HG03558 (cell line): ENCODE results near the gene PTPRN2.

Experiments
- ATAC-seq: cut with Tn5 transposase; IDR thresholded peaks from one replicate; pipeline ENCODE4 v1.9.1; 2021; ENCODE audit warnings: moderate number of reproducible peaks; ENCODE audit not compliant: unreplicated experiment; ENCODE audit errors: extremely low read depth

Gene PTPRN2

DNA sequence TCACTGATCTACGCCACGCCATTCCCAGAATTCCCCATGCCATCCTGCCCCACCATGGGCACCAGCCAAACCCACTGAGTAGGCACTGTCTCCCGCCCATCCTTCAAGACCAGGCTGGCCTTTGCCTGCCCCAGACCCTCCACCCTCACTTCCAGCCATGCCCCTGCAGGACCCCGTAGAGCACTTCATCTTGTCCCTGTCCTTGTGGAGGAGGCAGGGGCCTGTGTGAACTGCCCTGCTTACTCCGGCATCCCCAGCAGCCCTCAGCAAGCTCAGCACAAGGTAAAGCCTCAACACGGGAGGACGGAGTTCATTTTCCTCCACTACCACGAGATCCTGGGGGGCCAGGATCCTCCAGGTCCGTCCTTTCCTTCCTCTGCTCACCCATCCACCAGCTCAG, 577.7 kb downstream of the PTPRN2 start:
- ATAC-seq: no peak

DNA sequence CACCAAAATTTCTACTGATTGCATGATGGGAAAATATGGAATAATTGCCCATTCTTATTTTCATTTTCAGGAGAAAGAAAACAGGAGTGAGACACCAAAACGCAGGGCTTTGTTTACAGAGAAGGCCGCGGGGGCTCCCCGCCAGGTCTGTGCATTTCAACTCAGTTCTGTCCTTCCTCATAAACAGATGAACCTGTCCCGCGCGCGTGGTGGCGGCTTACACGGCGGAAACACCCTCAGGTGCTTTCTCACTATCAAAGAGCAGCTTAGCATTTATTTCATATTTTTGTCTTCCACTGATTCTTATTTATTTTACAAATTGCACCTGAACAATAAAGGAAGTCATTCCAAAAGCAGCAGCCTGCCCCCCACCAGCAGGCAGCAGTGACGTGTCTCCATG, 579.4 kb downstream of the PTPRN2 start:
- ATAC-seq: no peak

DNA sequence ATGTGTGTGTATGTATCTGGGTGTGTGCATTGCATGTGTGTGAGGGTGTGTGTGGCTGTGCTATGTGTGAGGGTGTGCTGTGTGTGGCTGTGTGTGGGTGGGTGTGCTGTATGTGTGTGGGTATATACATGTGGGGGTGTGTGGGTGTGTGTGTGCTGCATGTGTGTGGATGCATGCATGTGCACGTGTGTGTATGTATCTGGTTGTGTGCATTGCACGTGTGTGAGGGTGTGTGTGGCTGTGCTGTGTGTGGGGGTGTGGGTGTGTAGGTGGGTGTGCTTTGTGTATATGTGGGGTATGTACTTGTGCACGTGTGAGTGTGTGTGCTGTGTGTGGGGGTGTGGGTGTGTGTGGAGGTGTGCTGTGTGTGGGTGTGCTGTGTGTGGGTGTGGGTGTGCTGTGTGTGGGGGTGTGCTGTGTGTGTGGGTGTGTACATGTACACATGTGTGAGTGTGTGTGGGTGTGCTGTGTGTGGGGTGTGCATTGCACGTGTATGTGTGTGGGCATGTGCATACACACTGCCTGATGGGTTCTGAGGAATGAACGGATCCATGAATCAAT, 579.8 kb downstream of the PTPRN2 start:
- ATAC-seq: no peak

DNA sequence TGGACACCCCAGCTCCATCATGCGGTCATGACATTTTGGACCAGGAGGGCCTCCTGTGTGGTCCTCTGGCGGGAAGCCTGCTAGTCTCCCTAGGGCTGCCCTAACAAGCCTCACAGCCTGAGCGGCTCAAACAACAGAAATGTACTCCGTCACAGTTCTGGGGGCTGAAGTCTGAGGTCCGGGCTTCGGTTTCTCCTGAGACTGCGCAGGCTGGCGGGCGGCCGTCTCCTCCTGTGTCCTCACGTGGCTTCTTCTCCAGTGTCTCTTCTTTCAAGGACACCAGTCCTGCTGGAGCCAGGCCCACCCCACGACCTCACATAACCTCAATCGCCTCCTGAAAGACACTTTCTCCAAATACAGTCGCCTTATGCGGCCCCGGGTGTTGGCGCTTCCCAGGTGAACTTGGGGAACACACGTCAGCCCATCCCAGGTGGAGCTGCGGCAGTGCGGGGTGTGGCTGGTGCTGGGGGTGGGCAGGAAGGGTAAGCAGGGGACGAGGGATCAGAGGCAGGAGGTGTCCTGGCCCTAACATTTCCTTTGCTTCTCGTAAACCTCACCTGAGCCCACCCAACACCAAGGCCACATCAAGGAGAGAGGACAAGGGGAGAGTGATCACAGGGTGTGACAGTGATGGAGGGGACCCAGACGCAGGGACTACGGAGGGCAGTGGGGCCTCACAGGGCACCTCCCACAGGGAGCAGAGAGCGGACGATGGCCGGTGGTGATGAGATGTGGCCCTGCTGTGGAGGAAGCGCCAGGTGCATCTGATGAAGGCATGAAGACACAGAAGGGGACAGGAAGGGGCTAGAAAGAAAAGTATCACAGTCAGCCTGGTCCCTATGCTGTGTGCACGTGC, 580.6 kb downstream of the PTPRN2 start:
- ATAC-seq: no peak

DNA sequence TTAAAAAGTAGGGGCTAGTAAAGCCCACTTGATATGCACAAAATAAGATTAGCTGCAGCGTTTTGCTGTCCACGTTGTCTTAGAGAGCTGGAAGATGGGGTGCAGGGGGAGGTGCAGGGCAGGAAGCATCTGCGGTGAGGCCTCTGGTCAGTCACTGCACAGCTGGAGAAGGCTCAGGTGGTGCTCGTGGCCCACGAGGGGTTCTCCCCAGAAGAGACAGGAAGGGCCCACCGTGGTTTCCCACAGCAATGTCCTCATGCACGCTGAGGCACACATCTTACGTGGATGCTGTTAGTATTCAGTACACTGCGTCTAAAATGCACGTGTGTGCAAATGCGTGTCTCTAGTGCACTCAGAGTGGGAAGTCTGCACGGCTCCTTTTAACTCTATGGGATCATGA, 582.1 kb downstream of the PTPRN2 start:
- no peak for ATAC-seq

DNA sequence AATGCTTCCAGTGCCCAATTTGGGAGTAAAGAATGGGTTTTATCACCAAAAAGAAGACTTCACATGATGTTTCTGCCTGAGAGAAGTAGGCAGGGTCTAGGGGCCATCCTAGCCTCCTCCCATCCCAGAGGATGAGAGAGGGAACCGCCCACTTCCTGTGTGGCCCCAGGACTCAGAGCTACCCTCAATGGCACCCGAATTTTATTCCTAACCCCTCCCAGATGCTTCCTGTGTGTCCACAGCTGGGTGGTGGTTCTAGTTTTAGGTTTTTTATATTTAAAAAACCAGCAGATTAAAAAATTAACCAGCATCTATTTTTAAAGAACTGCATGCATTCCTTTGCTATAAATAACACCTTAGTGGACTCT, 583.5 kb downstream of the PTPRN2 start:
- no peak for ATAC-seq

DNA sequence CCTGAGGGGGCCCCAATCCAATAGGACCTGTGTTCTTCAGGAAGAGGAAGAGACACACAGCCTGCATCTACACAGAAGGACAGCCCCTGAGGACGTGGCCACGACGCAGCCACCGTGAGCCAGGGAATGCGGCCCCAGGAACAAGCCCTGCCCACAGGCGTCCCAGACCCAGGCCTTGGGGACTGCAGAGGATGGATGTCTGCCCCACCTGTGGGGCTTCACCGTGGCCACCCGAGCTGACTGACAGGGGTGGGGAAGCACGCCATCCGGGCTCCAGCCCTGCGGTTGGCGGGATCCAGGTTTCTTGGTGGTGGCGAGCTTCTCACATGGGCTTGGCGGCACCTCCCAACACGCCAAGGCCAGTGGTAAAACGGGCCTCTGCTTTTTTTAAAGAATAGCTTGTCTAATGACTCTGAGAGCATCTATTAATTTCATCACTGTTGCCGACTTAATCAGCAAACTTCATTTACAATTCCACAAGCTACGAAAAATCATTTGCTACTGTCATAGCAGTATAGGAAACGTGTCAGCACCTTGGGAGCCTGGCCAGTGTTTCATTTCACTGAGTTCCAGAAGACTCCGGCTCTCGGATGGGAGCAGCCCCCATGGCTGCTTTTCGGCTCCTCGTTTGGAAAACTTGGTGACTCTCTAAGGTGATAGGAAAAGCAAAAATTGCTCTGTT, 584.0 kb downstream of the PTPRN2 start:
- no peak for ATAC-seq

DNA sequence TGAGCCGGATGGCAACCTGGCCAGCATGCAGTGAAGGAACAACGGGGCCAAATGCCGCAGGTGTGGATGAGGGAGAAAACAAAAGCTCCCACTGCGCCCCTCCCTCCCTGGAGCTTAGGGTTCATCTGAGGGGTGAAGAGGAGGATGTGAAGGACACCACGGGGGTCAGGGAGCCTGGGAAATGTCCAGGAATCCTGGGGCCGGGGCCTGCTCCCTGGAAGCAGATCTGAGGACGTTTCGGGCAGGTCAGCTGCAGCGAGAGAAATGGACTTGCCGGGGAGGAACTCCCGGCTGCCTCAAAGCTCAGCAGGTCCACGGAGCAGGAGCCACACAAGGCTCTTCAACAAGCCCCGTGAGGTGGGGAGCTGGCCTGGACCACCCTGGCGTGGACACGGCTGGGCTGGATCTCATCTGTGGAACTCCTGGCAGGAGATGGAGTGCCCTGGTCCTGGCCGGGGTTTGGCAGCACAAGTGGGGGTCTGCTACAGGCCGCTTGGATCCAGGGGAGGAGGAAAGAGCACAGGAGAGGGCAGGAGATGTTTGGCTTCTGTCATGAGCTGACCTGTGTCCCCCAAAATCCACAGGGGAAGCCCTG, 585.0 kb downstream of the PTPRN2 start:
- ATAC-seq: no peak

DNA sequence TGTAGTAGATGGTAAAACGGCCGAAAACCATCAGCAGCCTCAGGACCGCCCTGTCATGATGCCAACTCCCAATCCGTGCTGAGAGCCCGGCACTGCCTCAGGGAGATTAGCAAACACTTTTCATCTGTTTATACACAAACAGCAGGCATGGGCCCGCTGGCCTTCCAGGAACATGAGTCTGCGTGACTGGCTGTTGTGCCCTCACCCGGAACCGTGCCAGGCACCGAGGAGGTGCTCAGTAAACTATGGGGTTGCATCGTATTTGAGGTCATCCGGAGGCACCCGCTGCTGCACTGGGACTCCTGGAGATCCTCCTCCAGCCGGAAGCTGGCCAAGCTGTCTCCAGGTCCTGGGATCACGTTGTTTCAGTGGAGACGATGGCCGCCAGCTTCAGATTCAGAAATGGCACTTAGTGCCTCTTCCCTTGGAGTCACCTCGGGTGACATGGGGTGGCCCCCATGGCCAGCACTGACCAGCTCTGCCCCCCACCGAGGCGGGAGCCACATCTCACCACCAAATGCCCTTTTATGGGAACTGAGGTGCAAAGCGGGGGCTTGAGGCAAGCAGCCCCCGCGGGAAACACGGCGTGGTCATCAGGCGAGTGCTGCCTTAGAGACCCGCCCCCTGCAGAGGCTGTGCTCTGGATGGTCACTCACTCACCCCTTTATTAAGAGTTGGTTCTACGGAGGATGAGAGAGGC, 585.9 kb downstream of the PTPRN2 start:
- ATAC-seq: no peak

DNA sequence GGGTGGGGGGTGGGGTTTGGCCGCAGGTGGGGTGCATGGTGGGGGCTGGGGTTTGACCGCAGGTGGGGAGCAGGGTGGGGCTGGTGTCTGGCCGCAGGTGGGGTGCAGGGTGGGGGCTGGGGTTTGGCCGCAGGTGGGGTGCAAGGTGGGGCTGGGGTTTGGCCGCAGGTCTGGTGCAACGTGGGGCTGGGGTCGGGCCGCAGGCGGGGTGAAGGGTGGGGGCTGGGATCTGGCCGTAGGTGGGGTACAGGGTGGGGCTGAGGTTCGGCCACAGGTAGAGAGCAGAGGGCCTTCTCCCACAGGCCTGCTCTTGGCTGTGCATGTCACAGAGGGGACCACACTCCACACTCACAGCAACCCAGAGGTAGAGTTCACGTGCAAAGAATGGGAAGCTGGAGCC, 586.6 kb downstream of the PTPRN2 start:
- ATAC-seq: no peak

DNA sequence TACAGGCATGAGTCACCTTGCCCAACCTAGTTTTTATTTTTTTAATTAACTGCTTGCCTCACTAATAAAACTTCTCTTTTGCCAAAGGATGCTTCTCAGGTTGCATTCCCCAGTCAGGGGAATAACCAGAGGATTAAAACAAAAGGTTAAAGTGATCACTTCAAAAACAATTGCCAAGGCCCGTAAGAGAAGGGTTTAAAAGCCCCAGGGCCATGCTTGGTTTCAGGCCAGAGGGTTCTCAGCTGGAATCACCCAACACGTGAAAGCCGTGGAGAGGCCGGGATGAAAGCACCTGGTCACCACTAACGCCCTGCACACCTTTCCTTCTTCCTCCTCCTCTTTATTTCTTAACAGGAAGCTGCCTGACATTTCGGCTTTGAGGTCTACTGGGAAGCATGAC, 587.5 kb downstream of the PTPRN2 start:
- ATAC-seq: no peak

DNA sequence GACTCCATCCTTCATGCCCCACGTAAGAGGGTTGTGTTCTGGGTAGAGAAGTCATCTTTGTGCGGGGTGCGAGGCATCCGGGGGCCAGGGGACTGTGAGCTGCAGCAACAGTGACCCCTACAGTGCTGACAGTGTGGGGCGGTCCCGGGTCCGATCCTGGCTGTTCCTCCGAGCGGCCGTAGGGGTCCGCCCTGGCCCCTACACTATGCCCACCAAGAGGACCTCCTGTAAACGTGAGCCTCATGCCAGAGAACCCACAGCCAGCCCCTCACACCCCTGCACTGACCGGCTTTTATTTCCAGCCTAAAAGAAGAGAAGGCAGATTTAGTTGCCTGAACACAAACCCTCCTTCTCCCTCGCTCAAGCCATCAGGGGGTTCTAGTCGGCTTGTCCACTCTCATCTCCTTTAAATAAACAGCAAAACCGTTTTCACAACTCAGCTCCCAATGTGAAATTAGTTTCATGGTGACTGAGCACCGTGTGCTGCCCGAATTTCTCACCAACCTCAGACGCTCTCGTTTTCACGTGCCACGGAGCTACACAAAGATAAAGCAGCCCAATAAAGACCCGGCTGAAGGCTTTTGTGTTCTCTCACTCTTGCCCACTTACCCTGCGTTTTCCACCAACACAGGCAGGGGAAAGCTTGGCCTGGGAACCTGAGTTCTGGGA, 588.6 kb downstream of the PTPRN2 start:
- ATAC-seq: no peak

DNA sequence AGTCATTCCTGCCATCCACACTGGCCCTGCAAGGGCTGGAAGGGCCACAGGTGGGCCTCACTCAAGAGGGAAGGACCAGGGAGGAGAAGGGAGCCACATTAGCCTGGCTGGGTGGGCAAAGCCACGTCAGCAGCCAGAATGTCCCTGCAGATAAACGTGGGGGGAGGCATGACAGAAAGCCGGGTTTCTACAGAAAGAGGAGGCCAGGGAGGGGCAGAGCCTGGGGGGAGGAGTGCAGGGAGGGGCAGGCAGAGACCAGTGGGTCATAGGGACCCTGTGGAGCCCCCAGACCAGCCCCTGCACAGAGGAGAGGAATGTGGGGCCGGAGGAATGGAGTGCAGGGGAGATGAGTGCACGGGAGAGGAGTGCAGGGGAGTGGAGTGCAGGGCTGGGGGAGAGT, 590.2 kb downstream of the PTPRN2 start:
- no peak for ATAC-seq

DNA sequence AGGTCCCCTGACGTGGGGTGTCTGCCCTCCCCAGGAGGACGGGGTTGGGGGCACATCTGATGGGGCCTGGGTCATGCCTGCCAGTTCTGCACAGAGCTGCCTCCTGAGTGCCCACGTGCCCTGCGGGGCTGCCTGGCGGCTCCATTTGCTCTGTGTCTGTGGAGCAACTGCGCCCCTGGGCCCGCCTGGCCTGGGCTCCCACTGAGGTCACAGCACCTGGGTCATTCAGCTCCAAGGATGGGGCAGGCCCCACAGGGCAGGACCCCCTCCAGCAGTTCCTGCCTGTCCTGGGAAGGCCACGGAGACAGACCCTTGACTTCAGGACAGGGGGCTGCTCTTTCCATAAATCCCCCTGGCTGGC, 590.6 kb downstream of the PTPRN2 start:
- no peak for ATAC-seq

DNA sequence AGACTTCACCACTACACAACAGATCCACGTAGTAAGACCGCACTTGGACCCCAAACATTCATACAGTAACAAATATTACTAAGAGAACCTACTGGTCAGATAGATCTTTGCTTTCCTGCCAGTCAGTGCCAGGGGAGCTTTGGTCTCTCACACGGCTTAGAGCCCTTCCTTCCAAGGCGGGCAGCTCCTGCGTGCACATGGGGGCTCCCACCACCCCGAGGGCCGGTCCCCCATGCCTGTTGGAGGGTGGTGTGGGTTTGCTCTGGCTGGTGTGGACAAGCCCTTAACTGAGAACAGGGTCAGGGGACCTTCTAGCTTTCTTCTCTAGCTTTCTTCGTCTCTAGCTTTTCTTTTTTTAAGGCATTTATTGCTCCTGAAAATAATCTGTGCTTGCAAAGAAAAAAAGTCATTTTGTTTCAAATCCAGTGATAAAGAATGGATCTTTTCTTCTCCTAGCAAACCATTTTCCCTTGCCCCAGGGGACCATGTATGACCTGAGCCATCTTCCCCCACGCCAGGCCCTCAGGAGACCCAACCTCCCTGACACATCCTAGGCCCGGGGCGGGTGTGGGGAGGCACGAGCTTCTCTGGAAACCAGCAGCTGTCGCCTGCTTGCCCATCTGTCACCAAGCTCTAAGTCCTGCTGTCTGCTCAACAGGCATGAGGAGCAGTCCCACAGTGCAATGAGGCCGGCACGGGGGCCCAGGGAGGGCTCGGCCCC, 591.1 kb downstream of the PTPRN2 start:
- no peak for ATAC-seq

DNA sequence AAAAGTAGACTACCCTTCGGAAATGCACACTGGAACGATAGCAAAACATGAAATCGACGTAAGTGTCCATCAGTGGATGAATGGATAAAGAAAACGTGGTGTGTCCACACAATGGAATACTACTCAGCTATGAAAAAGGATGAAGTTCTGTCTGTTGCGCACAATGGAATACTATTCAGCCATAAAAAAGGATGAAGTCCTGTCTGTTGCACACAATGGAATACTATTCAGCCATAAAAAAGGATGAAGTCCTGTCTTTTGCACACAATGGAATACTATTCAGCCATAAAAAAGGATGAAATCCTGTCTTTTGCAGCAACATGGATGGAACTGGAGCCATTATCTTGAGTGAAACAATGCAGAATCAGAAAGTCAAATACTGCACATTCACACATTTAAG, 591.8 kb downstream of the PTPRN2 start:
- ATAC-seq: no peak

DNA sequence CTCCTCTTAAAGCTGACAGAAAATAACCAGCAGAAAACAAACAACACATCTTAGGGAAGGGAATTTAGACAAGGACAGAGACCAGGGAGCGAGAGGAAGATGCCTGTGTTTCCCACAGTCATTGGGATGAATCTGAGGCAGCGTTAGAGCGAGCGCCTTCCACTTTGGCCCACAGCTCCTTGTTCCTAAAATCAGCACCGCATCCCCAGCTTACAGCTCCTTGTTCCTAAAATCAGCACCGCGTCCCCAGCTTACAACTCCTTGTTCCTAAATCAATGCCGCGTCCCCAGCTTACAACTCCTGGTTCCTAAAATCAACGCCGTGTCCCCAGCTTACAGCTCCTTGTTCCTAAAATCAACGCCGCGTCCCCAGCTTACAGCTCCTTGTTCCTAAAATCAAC, 593.3 kb downstream of the PTPRN2 start:
- no peak for ATAC-seq

DNA sequence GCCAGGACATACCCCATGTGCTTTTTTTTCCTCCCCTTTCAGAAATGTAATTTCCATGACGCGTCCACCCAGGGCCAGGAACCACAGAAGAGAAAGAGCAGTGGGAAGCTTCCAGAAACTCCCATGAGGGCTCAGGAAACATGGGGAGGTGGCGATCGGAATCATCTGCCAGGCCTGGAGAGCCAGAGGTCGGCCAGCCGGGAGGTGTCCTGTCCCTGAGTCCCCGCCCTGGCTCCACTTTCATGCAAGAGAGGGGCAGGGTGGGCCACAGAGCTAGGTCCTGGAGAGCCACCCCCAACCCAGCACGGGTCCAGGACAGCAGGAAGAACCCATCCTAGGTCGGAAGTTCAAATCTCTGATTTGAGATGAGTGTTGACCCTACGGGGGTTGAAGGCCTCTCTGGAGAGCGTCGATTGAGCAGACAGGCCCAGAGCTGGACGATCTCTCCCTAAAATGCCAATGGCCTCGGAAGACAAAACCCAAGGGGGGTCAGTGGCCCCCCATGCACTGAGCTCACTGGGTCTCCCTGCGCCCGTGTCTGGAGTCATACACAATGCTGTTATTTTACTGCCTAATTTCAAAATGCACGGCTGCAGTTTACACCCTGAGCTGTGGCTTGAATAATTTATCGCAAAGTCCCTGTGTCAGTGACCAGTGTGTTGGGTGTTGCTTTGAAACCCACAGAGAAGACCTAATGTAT, 594.1 kb downstream of the PTPRN2 start:
- ATAC-seq: no peak
